Brain pericyte (primary cell): ENCODE results near the gene KIRREL3.

Source experiments
- DNase-seq: peaks from one replicate; pipeline ENCODE4 v3.0.0-alpha.2; 2012; ENCODE audit warnings: low read depth, low spot score

Gene KIRREL3

GRCh38 chr11:126791446-126791845 is 209.1 kb downstream of the KIRREL3 start:
- DNase-seq, result no peak

DNA sequence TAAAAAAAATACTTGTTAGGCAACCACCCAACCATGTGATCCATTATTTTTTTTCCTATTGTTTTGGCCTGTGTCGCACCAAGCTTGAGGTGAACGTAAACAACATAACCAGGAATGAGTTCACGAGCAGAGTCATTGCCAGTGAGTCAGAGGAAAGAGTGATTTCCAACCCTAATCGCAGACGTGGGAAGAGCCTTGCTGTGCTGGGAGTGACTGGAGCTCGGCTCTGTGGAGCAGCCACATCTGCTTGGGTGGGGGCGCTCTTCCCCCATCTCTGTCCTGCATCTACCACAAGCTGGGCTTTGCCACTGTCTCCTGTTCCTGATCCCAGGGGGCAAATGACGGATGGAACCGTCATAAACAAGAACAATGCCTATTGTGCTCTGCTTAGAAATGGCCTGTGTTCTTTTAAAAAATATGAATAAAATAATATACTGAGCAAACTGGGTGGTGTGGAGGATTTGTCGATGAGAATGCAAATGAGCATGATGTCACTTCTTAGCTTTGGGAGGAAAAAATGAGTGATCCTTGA is 210.0 kb downstream of the KIRREL3 start:
- no peak for DNase-seq

DNA sequence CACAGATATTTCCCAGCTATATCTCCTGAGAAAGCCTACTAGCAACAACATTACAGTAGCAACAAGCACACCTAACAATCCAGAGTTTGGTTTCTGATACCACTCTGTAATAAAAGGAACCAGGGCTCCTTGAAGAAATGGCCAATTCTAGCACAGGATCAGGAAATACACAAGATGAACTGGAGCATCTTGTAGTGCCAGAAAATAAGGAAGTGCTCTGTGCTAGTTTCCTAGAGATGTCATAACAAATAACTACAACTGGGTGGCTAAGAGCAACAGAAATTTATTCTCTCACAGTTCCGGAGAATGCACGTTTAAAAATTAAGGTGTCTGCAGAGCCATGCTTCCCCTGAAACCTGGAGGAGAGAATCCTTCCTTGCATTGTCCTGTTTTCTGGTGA is 217.8 kb downstream of the KIRREL3 start:
- no peak for DNase-seq

- no peak for DNase-seq
Observed at GRCh38 chr11:126781942-126782341, 218.6 kb downstream of the KIRREL3 start.

GRCh38 chr11:126776119-126776518 is 224.5 kb downstream of the KIRREL3 start:
- DNase-seq, result no peak

DNA sequence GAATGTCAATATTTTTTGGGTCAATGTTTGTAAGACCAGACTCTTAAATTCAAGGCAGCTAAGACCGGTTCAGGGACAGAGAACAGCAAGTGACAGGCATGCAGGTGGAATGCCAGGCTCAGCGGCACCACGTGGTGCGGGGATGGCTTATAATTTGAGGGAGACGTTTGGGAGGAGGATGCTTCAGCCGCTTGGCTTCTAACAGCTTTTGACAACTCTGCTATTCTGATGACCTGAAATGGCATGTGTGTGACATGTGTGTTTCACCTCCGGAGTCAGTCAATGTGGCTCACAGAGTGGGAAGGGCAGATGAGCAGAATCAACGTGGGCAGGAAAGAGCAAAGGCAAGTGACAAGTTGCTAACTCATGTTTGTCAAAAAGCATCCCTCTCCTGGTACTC is 228.3 kb downstream of the KIRREL3 start:
- no peak for DNase-seq

- no peak for DNase-seq
Observed at GRCh38 chr11:126768702-126769101, 231.9 kb downstream of the KIRREL3 start.

DNA sequence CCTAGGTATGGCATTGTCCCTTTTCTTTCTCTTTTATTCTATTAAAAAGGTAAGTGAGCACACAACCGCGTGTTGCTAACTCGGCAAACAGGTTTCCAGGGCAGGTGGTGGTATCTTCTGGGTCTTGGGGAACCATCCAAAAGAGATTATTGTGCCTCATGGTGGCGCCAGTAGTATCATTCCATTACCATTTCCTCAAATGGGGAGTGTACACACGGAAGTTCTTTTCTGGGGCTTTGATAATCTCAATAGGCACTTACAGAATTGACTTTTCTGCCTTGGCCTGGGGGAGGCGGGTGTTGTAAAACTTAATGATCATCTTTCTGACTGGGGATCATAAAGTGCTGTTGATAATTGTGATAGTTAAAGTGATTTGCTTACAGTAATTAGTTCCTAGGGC is 234.1 kb downstream of the KIRREL3 start:
- DNase-seq, result no peak

DNA sequence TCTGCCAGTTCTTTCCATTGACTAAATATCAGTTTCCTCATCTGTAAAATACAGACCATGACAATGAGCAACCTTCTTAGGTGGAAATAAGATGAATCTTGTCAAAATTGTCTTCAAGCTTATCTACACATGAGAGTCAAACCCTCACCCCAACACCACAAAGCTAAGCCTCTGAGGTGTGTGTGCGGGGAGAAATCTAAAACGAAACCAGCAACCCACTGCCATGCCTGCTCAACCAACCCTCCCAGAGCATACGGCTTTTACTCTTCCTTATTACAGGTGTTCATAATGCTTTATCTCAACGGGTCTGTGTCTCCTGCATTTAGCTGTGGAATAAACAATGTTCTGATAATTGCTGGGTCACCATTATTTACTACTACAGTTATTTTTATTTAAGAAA is 235.4 kb downstream of the KIRREL3 start:
- DNase-seq, result no peak

- DNase-seq, result no peak
Observed at GRCh38 chr11:126764231-126764630, 236.3 kb downstream of the KIRREL3 start.

GRCh38 chr11:126756855-126757254 is 243.7 kb downstream of the KIRREL3 start:
- no peak for DNase-seq

DNA sequence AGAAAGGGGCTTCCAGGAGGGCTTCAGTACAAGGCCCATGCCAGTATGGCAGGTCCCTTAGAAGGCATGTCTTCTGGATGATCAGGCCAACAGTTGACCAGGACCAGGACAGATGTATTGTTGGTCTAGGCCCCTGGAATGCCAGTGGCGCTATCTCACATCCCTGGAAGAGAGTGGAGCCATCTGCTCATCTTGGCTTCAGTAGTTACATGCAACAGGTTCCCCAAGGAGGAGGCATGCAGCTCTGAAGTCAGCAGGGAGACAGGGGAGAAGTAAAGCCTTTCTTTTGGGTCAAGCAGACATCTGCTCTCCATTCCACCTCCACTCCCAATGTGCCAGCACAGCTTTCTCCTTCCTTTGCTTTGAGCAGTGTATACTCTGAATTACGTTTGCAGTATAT is 244.1 kb downstream of the KIRREL3 start:
- no peak for DNase-seq

- DNase-seq, result no peak
Observed at GRCh38 chr11:126755526-126755925, 245.0 kb downstream of the KIRREL3 start.

DNA sequence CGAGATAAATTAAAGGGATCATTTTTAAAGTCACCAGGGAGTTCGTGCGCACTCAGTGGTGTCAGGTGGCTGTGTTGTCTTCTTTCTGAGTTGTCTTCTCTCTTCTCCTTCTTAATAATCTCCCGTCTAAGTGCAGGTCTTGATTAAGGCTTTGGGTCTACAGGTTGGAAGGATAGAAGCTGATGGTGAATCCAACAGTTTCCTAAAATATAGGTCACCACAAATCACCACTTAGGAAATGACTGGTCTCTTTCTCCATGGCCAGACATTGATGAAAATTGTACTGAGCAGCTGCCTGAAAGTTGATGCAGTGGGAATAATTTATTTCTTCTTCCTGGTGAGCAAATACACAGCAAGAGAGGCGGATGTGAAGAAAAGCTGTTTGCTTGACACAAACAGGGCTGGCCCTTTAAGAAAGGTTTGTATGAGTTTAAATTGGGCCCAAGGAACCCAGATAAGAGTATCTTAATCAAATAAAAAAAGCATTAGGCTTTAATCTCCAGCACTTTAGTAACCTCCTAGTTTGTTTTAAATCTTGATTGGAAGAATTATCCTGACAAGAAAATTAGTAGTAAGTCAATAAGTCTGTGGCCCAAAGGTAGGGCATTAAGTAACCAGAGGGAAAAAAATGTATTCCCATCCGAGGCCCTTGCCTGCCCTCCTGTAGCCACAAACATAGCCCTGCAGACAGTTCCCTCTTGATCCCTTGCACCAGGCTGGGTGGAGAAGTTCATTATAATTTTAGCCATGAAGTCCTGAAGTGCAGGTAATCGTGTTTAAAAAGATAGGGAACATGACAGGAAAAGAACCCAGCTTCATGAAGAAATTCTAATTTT is 245.8 kb downstream of the KIRREL3 start:
- no peak for DNase-seq

DNA sequence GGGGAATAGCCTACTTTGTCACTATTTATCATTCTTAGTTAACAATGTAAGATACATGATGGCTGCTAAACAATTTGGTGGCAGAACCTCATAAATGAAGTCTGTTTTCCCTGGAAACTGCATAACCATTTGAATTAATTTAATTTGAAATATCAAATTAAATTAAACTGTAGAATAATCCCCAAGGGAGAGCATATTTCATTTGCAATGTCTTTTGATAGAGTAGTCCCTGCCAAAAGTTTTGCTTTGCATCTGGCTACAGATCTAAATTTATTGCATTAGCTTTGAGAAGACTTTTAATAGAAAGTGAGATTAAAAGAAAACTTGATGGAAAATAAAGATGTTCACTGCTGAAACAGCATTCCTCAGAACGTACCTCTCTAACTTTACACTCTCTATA is 246.6 kb downstream of the KIRREL3 start:
- DNase-seq, result no peak

GRCh38 chr11:126751242-126751641 is 249.3 kb downstream of the KIRREL3 start:
- no peak for DNase-seq

DNA sequence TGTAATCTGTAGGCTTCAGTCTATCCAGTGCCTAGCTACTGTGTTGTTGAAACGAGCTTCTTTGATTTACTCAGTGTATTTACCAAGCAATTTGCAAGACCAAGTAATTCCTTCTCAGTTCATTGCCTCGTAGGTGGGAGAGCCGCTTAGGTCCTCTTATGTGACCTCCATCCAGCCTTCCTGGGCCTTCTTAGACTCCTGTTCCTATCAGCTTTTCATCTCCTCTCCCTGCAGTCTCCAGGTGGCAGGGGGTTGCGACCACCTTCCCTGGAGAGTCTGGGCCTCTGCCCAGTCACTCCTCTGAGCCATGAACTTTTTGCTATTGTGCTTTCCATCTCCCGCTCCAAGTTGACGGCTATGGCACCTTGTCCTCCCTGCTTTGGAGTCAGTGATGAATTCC is 251.8 kb downstream of the KIRREL3 start:
- no peak for DNase-seq

GRCh38 chr11:126748100-126748791 is 252.3 kb downstream of the KIRREL3 start:
- no peak for DNase-seq

- DNase-seq, result no peak
Observed at GRCh38 chr11:126747315-126747714, 253.3 kb downstream of the KIRREL3 start.

DNA sequence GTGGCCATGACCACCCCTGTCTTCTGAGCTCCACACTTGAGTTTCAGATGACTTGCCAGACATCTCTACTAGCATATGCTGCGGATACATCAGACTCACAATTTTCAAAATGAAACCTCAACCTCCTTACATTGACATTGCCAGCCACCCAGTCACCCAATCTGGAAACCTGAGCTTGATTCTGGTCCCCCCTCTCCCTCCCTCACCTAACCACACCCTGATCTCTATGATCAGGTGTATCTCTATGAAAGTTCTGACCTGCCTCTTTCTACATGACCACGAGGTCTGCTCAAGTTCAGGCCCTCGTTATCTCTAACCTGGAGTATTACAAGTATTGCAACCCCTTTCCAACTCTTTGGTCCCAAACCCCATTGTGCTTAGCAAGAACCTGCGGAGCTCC is 254.1 kb downstream of the KIRREL3 start:
- DNase-seq, result no peak

DNA sequence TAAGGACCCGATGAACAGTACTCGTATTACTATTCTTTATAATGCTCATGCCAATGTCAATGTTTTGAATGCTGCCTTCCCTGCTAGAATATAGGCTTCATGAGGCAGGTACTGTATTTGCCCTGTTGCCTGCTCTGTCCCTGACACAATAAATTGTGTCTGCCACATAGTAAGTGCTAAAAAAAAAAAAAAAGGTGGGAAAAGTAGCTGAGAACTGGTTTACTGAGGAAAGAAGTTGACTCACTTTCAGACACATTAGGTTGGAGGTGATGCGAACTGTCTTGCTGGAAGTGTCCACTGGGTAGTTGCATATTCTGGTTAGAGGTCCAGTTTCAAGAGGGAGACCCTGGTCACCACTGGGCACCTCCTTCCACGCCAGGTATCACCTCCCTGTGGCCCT is 255.9 kb downstream of the KIRREL3 start:
- DNase-seq, result no peak

- DNase-seq, result no peak
Observed at GRCh38 chr11:126743628-126744027, 256.9 kb downstream of the KIRREL3 start.

DNA sequence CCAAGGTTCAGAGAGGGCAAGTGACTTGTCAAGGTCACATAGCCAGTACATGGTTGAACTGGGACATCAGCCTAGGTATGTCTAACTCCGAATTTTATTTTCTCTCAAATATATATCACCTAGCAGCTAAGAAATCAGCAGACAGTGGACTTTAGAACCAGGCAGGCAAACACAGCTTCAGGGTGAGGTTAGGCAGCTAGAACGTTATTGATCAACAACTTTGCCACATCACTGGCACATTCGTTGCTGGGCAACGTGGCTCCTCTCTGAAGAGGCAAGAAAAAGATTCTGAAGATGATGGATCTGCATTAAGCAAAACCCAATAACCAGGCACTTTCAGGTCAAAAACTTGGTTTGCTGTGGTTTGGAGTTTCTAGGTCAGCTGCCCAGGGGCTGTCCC is 258.0 kb downstream of the KIRREL3 start:
- no peak for DNase-seq
